Astrocyte (in vitro differentiated cells and primary cell): ENCODE measurements around the gene PRM2. TPM values are rescaled to one million over a fixed set of nuclear protein-coding genes. Genes with fewer than 3 reads are reported as not detected.

ENCODE experiments used
- DNase-seq: peaks from one replicate; pipeline ENCODE4 v3.0.0-alpha.2; 2010; ENCODE audit warnings: low read depth
- FAIRE-seq: peaks from 2 replicates; lab custom pipeline; 2011; peaks lifted over from hg19 to GRCh38; lab: Jason Lieb, UNC
- H2AFZ ChIP-seq: 2 replicates; pipeline ENCODE4 v1.6.0; 2012; ENCODE audit warnings: low read depth, low read length, inconsistent platforms
- H3K27ac ChIP-seq: 2 replicates; pipeline ENCODE4 v1.5.1; 2011; ENCODE audit warnings: low read depth, low read length, inconsistent platforms
- H3K27me3 ChIP-seq: 2 replicates; pipeline ENCODE4 v1.6.0; 2011; ENCODE audit warnings: low read length, inconsistent platforms; ENCODE audit not compliant: insufficient read depth
- H3K36me3 ChIP-seq: 2 replicates; pipeline ENCODE4 v1.5.1; 2011; ENCODE audit warnings: low read length, inconsistent platforms; ENCODE audit not compliant: insufficient read depth
- H3K4me1 ChIP-seq: 2 replicates; pipeline ENCODE4 v1.5.1; 2011; ENCODE audit warnings: low read length, inconsistent platforms; ENCODE audit not compliant: insufficient read depth
- H3K4me2 ChIP-seq: 2 replicates; pipeline ENCODE4 v1.6.0; 2012; ENCODE audit warnings: low read length, inconsistent platforms
- H3K4me3 ChIP-seq: 2 replicates; pipeline ENCODE4 v1.5.1; 2011; ENCODE audit warnings: low read depth, mild to moderate bottlenecking, low read length, inconsistent platforms; ENCODE audit not compliant: insufficient read depth
- H3K79me2 ChIP-seq: 2 replicates; pipeline ENCODE4 v1.6.0; 2012; ENCODE audit warnings: mild to moderate bottlenecking, low read length, inconsistent platforms; ENCODE audit not compliant: insufficient read depth
- H3K9ac ChIP-seq: 2 replicates; pipeline ENCODE4 v1.6.0; 2012; ENCODE audit warnings: mild to moderate bottlenecking, low read length, inconsistent platforms
- H3K9me3 ChIP-seq: 2 replicates; pipeline ENCODE4 v1.5.1; 2012; ENCODE audit warnings: low read depth, mild to moderate bottlenecking, low read length, inconsistent platforms; ENCODE audit not compliant: insufficient read depth
- H4K20me1 ChIP-seq: 2 replicates; pipeline ENCODE4 v1.6.0; 2012; ENCODE audit warnings: low read length, inconsistent platforms; ENCODE audit not compliant: insufficient read depth
- H3K27ac Mint-ChIP-seq: one replicate; pipeline ENCODE4 v1.8.0; 2021; ENCODE audit warnings: mild to moderate bottlenecking, mixed read lengths; ENCODE audit not compliant: unreplicated experiment
- H3K27me3 Mint-ChIP-seq: one replicate; pipeline ENCODE4 v1.8.0; 2021; ENCODE audit warnings: low read depth, mixed read lengths; ENCODE audit not compliant: unreplicated experiment
- H3K36me3 Mint-ChIP-seq: one replicate; pipeline ENCODE4 v1.8.0; 2021; ENCODE audit warnings: low read depth, mixed read lengths; ENCODE audit not compliant: unreplicated experiment
- H3K4me1 Mint-ChIP-seq: one replicate; pipeline ENCODE4 v1.8.0; 2021; ENCODE audit warnings: low read depth, mixed read lengths; ENCODE audit not compliant: unreplicated experiment
- H3K4me3 Mint-ChIP-seq: one replicate; pipeline ENCODE4 v1.8.0; 2021; ENCODE audit warnings: mild to moderate bottlenecking, moderate library complexity, mixed read lengths; ENCODE audit not compliant: unreplicated experiment
- H3K9me3 Mint-ChIP-seq: one replicate; pipeline ENCODE4 v1.8.0; 2021; ENCODE audit warnings: mild to moderate bottlenecking, mixed read lengths; ENCODE audit not compliant: unreplicated experiment
- EZH2 ChIP-seq: IDR thresholded peaks from 2 replicates; pipeline ENCODE4 v1.6.1; 2012; ENCODE audit warnings: mild to moderate bottlenecking, low read length, inconsistent platforms; ENCODE audit not compliant: insufficient read depth
- total RNA-seq: library from RNA; stranded (reverse); gene quantifications from 2 replicates; pipeline ENCODE4 v1.2.1, GENCODE V29; 2021
- TF ChIP-seq, protein P1 (sequence below): IDR thresholded peaks from 2 replicates; pipeline ENCODE4 v1.5.1; 2011; ENCODE audit warnings: low read depth, mild to moderate bottlenecking, inconsistent platforms, low read length, moderate library complexity; ENCODE audit not compliant: insufficient read depth

PRM2 gene
- total RNA-seq, 1 donor from 2014 or later, result not detected

DNA sequence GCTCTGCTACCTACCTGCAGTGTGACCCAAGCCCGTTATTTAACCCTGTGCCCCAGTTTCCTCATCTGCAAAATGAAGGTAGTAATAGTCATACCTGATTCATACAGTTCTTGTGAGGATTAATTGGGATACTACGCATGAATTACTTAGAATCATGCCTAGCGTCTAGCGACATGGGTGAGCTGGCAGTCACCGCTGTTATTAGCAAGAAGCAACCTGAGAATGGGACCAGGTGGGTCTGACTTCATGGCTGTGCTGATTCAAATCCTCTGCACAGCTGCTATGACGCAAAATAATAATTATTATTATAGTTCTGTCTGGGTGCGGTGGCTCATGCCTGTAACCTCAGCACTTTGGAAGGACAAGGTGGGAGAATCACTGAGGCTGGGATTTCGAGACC is 28.1 kb downstream of the PRM2 start:
- H3K27me3 ChIP-seq, result peaks cover 4% of the 10 kb centered on the region
- H3K4me1 ChIP-seq, result peaks cover 15% of the 10 kb centered on the region
- no peak overlapping the region for H3K27ac ChIP-seq
- H3K36me3 Mint-ChIP-seq, result no peaks in the 10 kb centered on the region
- H2AFZ ChIP-seq, result no peak overlapping the region
- peaks cover 5% of the 10 kb centered on the region for H3K79me2 ChIP-seq
- no peak for DNase-seq
- no peak overlapping the region for H3K4me3 Mint-ChIP-seq
- H3K9me3 ChIP-seq, result no peaks in the 10 kb centered on the region
- no peak overlapping the region for H3K27ac Mint-ChIP-seq
- H3K36me3 ChIP-seq, result no peaks in the 10 kb centered on the region
- H3K9me3 Mint-ChIP-seq, result no peaks in the 10 kb centered on the region
- H3K4me1 Mint-ChIP-seq, result peaks cover 8% of the 10 kb centered on the region
- no peak for TF ChIP-seq EZH2
- TF ChIP-seq, protein P1, sequence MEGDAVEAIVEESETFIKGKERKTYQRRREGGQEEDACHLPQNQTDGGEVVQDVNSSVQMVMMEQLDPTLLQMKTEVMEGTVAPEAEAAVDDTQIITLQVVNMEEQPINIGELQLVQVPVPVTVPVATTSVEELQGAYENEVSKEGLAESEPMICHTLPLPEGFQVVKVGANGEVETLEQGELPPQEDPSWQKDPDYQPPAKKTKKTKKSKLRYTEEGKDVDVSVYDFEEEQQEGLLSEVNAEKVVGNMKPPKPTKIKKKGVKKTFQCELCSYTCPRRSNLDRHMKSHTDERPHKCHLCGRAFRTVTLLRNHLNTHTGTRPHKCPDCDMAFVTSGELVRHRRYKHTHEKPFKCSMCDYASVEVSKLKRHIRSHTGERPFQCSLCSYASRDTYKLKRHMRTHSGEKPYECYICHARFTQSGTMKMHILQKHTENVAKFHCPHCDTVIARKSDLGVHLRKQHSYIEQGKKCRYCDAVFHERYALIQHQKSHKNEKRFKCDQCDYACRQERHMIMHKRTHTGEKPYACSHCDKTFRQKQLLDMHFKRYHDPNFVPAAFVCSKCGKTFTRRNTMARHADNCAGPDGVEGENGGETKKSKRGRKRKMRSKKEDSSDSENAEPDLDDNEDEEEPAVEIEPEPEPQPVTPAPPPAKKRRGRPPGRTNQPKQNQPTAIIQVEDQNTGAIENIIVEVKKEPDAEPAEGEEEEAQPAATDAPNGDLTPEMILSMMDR, result no peak
- FAIRE-seq, result no peak
- H4K20me1 ChIP-seq, result peaks cover 25% of the 10 kb centered on the region
- no peak overlapping the region for H3K9ac ChIP-seq
- H3K4me2 ChIP-seq, result no peak overlapping the region
- no peak overlapping the region for H3K4me3 ChIP-seq
- H3K27me3 Mint-ChIP-seq, result peaks cover 2% of the 10 kb centered on the region

DNA sequence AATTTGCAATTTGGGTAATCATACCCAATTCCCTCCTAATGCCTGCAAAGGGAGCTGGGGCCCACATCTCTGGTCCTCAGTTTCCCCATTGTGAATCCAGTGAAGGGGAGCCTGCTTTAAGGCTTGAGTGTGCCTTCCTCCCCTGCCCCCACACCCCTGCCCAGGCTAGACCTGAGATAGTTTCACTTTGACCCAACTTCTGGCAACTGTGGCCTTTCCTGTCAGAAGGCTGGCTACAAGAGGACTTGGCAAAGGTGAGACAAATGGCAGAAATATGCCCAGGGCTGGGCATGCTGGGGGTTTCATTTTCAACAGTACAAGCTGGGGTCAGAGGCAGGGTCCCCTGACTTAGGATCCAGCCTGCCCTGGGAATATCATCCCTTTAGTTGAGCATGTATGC is 30.3 kb downstream of the PRM2 start:
- DNase-seq, result no peak
- no peak overlapping the region for H3K27ac Mint-ChIP-seq
- H3K27me3 ChIP-seq, result peaks cover 5% of the 10 kb centered on the region
- no peak overlapping the region for H3K4me2 ChIP-seq
- no peaks in the 10 kb centered on the region for H3K36me3 ChIP-seq
- H3K4me3 Mint-ChIP-seq, result no peak overlapping the region
- no peaks in the 10 kb centered on the region for H3K4me1 Mint-ChIP-seq
- H3K4me1 ChIP-seq, result no peaks in the 10 kb centered on the region
- H4K20me1 ChIP-seq, result peaks cover 6% of the 10 kb centered on the region
- H3K9me3 Mint-ChIP-seq, result no peaks in the 10 kb centered on the region
- H2AFZ ChIP-seq, result no peak overlapping the region
- no peak overlapping the region for H3K27ac ChIP-seq
- no peaks in the 10 kb centered on the region for H3K79me2 ChIP-seq
- H3K9ac ChIP-seq, result no peak overlapping the region
- H3K4me3 ChIP-seq, result no peak overlapping the region
- no peak for TF ChIP-seq EZH2
- TF ChIP-seq, protein P1, result no peak
- FAIRE-seq, result no peak
- H3K27me3 Mint-ChIP-seq, result peaks cover 2% of the 10 kb centered on the region
- H3K36me3 Mint-ChIP-seq, result no peaks in the 10 kb centered on the region
- H3K9me3 ChIP-seq, result no peaks in the 10 kb centered on the region

DNA sequence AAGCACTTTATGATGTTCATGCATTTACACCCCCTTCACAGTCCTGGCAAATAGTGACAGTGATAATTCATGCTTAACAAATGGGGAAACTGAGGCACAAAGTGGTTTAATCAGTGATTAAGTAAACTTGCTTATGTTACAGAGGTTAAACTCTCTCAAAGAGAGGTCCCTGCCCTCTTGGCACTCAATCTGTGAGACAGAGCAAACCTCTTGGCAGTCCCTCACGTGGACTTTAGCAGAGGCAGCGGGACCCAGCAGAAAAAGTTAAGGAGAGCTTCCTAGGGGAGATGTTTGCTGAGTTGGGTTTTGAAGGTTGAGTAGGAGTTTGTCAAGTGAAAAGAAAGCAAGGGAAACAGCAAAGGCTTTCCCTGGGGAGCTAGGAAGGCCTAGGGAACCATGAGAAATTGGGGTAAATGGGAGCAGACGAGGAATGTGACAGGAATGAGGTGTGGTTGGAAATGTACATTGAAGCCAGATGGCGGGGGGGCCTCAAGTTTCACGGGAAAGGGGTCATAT is 31.0 kb downstream of the PRM2 start:
- TF ChIP-seq, protein P1, result no peak
- TF ChIP-seq EZH2, result no peak
- peak overlapping the region; percentile 11 for H3K27ac Mint-ChIP-seq
- no peak for FAIRE-seq
- Histone ChIP-seq H3K79me2 (no peaks in the 10 kb centered on the region), H3K9me3 (no peaks in the 10 kb centered on the region), H4K20me1 (peaks cover under 1% of the 10 kb centered on the region), H3K27me3 (peaks cover 5% of the 10 kb centered on the region), H2AFZ (no peak overlapping the region), H3K27ac (no peak overlapping the region), H3K9ac (no peak overlapping the region), H3K4me2 (no peak overlapping the region), H3K36me3 (no peaks in the 10 kb centered on the region), H3K4me1 (no peaks in the 10 kb centered on the region), H3K4me3 (no peak overlapping the region)
- no peaks in the 10 kb centered on the region for H3K4me1 Mint-ChIP-seq
- no peaks in the 10 kb centered on the region for H3K9me3 Mint-ChIP-seq
- no peak for DNase-seq
- H3K27me3 Mint-ChIP-seq, result peaks cover 2% of the 10 kb centered on the region
- H3K4me3 Mint-ChIP-seq, result no peak overlapping the region
- H3K36me3 Mint-ChIP-seq, result no peaks in the 10 kb centered on the region
